ENCODE data around the gene TAAR5. TPM values are rescaled to one million over a fixed set of nuclear protein-coding genes. Genes with fewer than 3 reads are reported as not detected.

The TAAR5 gene
- not detected for total RNA-seq

GRCh38 chr6:132589454-132589853 is at the start of gene TAAR5:
TSS of gene TAAR5 (minus strand) at chr6:132589741. CDS start at chr6:132589686, 55 bp downstream.

GRCh38 chr6:132624175-132624574 is 34.6 kb upstream of the TAAR5 start, which contains the start of gene TAAR2:
TSS of gene TAAR2 (minus strand) at chr6:132624275. CDS start at chr6:132624275, 0 bp downstream.

GRCh38 chr6:132570221-132570777 is 19.2 kb downstream of the TAAR5 start, which contains the start of gene TAAR6:
TSS of gene TAAR6 (plus strand) at chr6:132570322. CDS start at chr6:132570322, 0 bp downstream.

GRCh38 chr6:132552372-132552771 is 37.2 kb downstream of the TAAR5 start, which contains the start of gene TAAR8:
TSS of gene TAAR8 (plus strand) at chr6:132552672. CDS start at chr6:132552693, 21 bp downstream.

Small RNAs within 50 kb of the gene (small RNA-seq; reads per million reads assigned to genes)
- gene TAAR7P (ENCODE audit: low replicate concordance): not detected

Other genes starting within 250 kb of the TAAR5 start
- 209 TPM for gene MOXD1, start 188.3 kb downstream of the TAAR5 start, total RNA-seq
- gene STX7, start 76.6 kb downstream of the TAAR5 start, total RNA-seq: 65.6 TPM
- not detected for gene TAAR9, start 51.5 kb downstream of the TAAR5 start, total RNA-seq
- gene TAAR8, start 37.1 kb downstream of the TAAR5 start, total RNA-seq: not detected
- not detected for gene TAAR6, start 19.4 kb downstream of the TAAR5 start, total RNA-seq
- gene TAAR2, start 34.5 kb upstream of the TAAR5 start, total RNA-seq: not detected
- not detected for gene TAAR1, start 69.4 kb upstream of the TAAR5 start, total RNA-seq
- gene VNN1, start 124.3 kb upstream of the TAAR5 start, total RNA-seq: 0.35 TPM
- 23.5 TPM for gene VNN2, start 168.2 kb upstream of the TAAR5 start, total RNA-seq
- gene SLC18B1, start 208.9 kb upstream of the TAAR5 start, total RNA-seq: 17.3 TPM
- gene RPS12, start 224.8 kb upstream of the TAAR5 start, total RNA-seq: 1,981 TPM